DND-41 (cell line): ENCODE data around the gene YARS1.
A peak's percentile ranks its signal among the peaks of the same experiment; 100 is the strongest.

Experiments used
- ATAC-seq: fragments of 200-7000 bp; cut with Tn5 transposase; 3 replicates; pipeline ENCODE4 v1.9.1; 2021; ENCODE audit warnings: low read depth; ENCODE audit not compliant: insufficient read depth
- DNase-seq: peaks from one replicate; pipeline ENCODE4 v3.0.0-alpha.2; 2020
- H2AFZ ChIP-seq: 2 replicates; pipeline ENCODE4 v1.6.0; 2012; ENCODE audit warnings: low read depth, low read length
- H3K27ac ChIP-seq: 2 replicates; pipeline ENCODE4 v1.5.1; 2012; ENCODE audit warnings: low read length, inconsistent platforms
- H3K27me3 ChIP-seq: fragments of 200-600 bp; sonication (generic); 2 replicates; pipeline ENCODE4 v1.6.0; 2012; ENCODE audit warnings: low read length, mild to moderate bottlenecking, inconsistent platforms; ENCODE audit not compliant: insufficient read depth, poor library complexity
- H3K36me3 ChIP-seq: 2 replicates; pipeline ENCODE4 v1.5.1; 2012; ENCODE audit warnings: low read length, inconsistent platforms; ENCODE audit not compliant: insufficient read depth
- H3K4me1 ChIP-seq: 2 replicates; pipeline ENCODE4 v1.5.1; 2012; ENCODE audit warnings: mild to moderate bottlenecking, low read length; ENCODE audit not compliant: insufficient read depth
- H3K4me2 ChIP-seq: 2 replicates; pipeline ENCODE4 v1.6.0; 2012; ENCODE audit warnings: mild to moderate bottlenecking, moderate library complexity, low read length, inconsistent platforms; ENCODE audit not compliant: insufficient read depth
- H3K4me3 ChIP-seq, 2 experiments: fragments of 200-600 bp in 1 of 2; shearing (Covaris generic) in 1 of 2; 2 replicates each; pipeline ENCODE4 v1.5.1; 2012 to 2016; ENCODE audit warnings: inconsistent platforms in 2 of 2, low read length in 2 of 2, mild to moderate bottlenecking in 2 of 2, low read depth in 1 of 2, moderate library complexity in 1 of 2
- H3K79me2 ChIP-seq: 2 replicates; pipeline ENCODE4 v1.6.0; 2012; ENCODE audit warnings: low read length, inconsistent platforms; ENCODE audit not compliant: insufficient read depth
- H3K9ac ChIP-seq: 2 replicates; pipeline ENCODE4 v1.6.0; 2012; ENCODE audit warnings: low read depth, mild to moderate bottlenecking, inconsistent platforms, low read length, moderate library complexity
- H3K9me3 ChIP-seq: 2 replicates; pipeline ENCODE4 v1.5.1; 2012; ENCODE audit warnings: low read length, moderate library complexity, mild to moderate bottlenecking, inconsistent platforms; ENCODE audit not compliant: insufficient read depth, severe bottlenecking
- H4K20me1 ChIP-seq: 2 replicates; pipeline ENCODE4 v1.6.0; 2012; ENCODE audit warnings: low read length; ENCODE audit not compliant: insufficient read depth
- CTCF ChIP-seq: IDR thresholded peaks from 2 replicates; pipeline ENCODE4 v1.5.1; 2012; ENCODE audit warnings: borderline replicate concordance, low read length, moderate library complexity, mild to moderate bottlenecking; ENCODE audit not compliant: poor library complexity, severe bottlenecking; ENCODE audit errors: extremely low read depth
- EZH2 ChIP-seq: IDR thresholded peaks from 3 replicates; pipeline ENCODE4 v1.6.1; 2012; ENCODE audit warnings: borderline replicate concordance, low read depth, mild to moderate bottlenecking, moderate library complexity, low read length, inconsistent platforms; ENCODE audit not compliant: severe bottlenecking

Gene YARS1

GRCh38 chr1:32742956-32743355 lies 74.2 kb downstream of the YARS1 start:
- H2AFZ ChIP-seq: no peak overlapping the region
- H3K4me1 ChIP-seq: 0 out of 2 replicates have a peak, but pooled peaks cover 3% of the 10 kb centered on the region

DNA sequence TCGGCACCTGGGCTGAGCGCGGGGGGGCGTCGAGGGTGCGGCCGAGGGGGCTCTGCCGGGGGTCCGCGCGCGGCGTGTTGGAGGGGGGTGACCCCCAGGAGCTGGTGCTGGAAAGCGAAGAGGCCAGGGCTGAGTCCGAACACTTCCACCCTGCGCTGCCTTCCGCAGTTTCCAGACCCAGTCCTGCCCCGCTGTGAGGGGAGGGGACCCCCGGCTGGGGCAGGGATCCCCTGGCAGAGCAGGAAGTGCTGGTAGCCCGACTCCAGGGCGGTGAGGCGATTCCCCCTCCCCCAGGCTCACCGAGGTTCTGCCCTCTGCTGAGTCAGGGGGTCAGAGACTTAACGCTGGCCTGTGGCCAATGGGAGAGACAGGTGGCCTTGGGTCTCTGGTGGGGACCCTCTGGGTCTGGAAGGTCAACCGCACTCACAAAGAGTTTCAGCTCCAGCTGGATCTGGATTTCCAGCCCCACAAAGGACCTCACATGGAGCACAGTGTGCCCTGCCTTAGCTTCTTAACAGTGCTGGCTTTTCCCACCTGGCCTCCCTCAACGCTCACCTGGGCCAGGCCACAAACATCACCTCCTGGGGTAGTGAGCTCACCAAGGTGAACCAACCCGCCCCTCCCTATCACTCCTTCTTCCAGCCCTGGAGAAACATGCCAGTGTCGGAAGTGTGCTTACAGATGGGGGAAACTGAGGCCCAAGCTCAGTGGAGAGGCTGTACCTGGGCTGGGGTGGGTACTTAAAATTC lies 74.8 kb downstream of the YARS1 start:
- Histone ChIP-seq H3K79me2 (no peaks in the 10 kb centered on the region), H3K4me1 (0 out of 2 replicates have a peak, but pooled peaks cover 3% of the 10 kb centered on the region), H3K9ac (no peak overlapping the region), H2AFZ (no peak overlapping the region), H3K36me3 (no peaks in the 10 kb centered on the region), H3K9me3 (no peaks in the 10 kb centered on the region), H3K4me2 (no peak overlapping the region; the same call in 1 of the 2 replicates), H4K20me1 (peaks cover 10% of the 10 kb centered on the region), H3K27me3 (peaks cover 35% of the 10 kb centered on the region), H3K27ac (no peak overlapping the region), H3K4me3 (no peak overlapping the region)
- DNase-seq: no peak
- TF ChIP-seq EZH2: peak; percentile 80
- no peak for TF ChIP-seq CTCF
- ATAC-seq: peak; percentile 48; the same call in 1 of the 3 replicates

More at GRCh38 chr1:32742956-32743355, 74.2 kb downstream of the YARS1 start:
- H3K4me3 ChIP-seq: no peak overlapping the region
- TF ChIP-seq EZH2: no peak
- TF ChIP-seq CTCF: no peak
- no peaks in the 10 kb centered on the region for H3K9me3 ChIP-seq
- no peak overlapping the region for H3K27ac ChIP-seq
- no peak overlapping the region for H3K4me2 ChIP-seq
- H3K27me3 ChIP-seq: peaks cover 32% of the 10 kb centered on the region
- no peaks in the 10 kb centered on the region for H3K79me2 ChIP-seq
- DNase-seq (no peak), ATAC-seq (no peak)
- no peaks in the 10 kb centered on the region for H3K36me3 ChIP-seq
- H3K9ac ChIP-seq: no peak overlapping the region
- H4K20me1 ChIP-seq: peaks cover 10% of the 10 kb centered on the region; the same call in 1 of the 2 replicates

DNA sequence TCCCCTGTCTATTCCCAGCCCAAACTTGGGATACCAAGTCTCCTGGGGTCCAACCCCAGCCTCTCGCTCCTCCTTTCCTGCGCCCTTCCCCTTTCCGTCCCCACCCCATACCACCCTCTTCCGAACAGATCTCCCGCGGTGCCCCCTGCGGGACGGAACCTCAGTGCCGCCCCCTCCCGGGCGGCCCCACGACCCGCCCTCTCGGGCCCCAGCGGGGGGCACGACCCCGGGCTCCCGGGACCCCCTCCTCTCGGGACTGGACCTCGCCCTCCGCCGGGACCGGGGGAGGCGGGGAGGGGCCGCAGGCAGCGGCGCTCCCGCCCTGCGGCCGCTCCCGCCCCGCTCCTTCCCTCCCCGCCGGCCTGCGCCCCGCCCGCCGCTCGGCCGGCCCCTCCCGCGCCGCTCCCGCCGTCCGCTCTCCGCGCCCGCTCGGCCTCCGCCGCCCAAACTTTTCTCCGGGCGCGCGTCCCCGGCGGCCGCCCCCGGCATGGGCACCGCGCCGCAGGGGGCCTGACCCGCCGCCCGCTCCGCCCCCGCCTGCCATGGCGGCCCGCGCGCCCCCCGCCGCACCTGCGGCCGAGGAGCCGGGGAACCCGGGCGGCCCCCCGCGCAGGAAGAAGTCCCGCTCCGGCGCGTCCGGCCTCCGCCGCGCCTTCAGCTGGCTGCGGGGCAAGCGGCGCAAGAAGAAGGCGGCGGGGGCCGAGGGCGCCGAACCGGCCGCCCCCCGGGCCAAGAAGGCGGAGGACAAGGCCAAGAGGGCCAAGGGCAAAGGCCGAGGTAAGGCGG lies 75.6 kb downstream of the YARS1 start:
- no peak overlapping the region for H2AFZ ChIP-seq
- H3K36me3 ChIP-seq: no peaks in the 10 kb centered on the region
- ATAC-seq (peak; percentile 45; the same call in 1 of the 3 replicates), DNase-seq (no peak)
- 0 out of 2 replicates have a peak, but pooled peaks cover 3% of the 10 kb centered on the region for H3K4me1 ChIP-seq
- H3K4me3 ChIP-seq: peak overlapping the region in 1 of 2 experiments; percentile 30; a peak in 1 of 4 replicates
- TF ChIP-seq EZH2 (no peak), CTCF (peak; percentile 20)
- H3K27ac ChIP-seq: no peak overlapping the region
- no peaks in the 10 kb centered on the region for H3K79me2 ChIP-seq
- peaks cover 43% of the 10 kb centered on the region for H3K27me3 ChIP-seq
- no peak overlapping the region; the same call in 1 of the 2 replicates for H3K9ac ChIP-seq
- peak overlapping the region; percentile 53 for H3K4me2 ChIP-seq
- H3K9me3 ChIP-seq: no peaks in the 10 kb centered on the region
- peaks cover 10% of the 10 kb centered on the region for H4K20me1 ChIP-seq
